ENCODE measurements around the gene HSPH1.

HSPH1 gene

DNA sequence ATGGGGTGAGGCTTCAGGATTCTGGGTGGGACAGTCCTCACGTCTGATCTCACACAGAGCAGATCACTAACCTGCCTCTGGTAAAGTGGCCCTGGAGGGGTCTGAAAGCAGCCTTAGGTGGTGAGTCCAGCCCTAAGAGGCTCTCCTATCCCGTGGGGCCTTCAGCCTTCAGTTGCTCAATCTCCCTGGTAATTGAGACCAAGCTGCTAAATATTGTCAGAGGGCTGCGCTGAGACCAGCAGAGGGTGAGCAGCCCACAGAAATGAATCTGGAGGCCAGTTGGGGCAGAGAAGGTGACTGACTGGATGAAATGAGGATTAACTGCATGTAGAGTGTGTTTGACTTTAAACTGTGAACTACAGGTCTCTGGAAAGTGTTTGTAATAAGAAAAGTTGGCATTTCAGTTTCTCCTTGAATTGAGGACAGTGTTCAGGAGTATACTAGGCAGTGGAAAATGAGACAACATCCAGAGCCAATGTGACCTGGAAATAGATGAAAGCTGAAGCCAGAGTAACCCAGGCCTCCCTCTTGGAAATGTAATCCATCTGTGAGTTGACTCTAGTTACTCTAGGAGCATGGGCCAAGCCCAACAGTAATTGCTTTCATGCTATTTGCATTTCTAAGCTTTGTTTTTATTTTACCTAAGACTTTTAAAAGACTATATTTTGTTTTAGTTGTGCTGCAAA lies 14.3 kb upstream of the HSPH1 start:
- no peak for DNase-seq

DNA sequence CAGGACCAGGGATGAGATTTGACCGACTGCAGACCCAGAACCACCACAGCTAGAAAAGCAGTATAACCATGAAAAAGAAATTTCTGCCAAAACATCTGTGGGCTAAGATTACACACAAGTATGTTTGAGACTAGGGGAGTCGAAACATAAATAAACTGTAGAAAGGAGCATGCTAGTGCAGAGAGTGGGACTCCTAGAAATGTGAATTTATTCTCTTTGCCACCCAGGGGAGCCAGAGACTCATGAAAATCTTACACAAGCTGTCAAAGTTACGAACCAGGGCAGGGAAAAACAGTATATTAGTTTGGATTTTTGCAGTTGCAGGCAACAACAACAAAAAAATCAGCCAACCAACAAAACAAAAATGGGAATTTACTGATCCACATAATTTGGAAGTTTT lies 12.3 kb upstream of the HSPH1 start:
- DNase-seq = no peak

DNA sequence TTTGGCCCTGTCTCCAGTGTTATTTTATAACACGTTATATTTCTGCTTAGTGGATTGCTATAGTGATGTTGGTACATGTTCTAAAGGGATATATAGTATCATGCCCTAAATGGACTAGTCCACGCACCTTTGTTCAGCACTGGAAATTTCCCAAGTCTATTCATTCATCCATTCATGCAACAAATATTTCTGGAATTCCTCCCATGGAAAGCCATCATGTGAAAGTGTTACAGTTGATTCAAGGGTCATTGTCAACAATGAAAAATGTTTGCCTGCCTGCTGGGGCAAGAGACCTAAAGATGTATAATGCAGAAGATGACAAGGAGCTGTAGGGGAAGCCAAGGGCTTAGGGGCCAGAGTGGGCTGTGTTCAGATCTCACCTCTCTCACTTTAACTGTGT lies 10.8 kb upstream of the HSPH1 start:
- DNase-seq = no peak

DNA sequence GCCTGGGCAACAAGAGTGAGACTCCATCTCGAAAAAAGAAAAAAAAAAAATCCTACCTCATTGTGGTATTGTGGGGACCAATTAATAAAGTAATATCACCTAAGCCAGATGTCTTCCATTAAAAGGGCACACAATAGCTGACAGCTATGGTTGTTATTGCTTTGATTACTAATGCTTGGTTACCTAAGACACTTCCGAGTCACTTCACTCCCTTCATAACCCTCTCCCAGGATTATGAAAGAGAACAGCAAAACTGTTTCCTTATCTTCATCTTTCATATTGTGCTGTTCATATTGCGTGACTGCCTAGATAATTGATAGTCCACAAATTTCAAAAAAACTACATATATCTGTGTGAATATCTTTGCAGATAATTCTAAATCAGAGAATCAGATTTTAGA lies 10.3 kb upstream of the HSPH1 start:
- no peak for DNase-seq

DNA sequence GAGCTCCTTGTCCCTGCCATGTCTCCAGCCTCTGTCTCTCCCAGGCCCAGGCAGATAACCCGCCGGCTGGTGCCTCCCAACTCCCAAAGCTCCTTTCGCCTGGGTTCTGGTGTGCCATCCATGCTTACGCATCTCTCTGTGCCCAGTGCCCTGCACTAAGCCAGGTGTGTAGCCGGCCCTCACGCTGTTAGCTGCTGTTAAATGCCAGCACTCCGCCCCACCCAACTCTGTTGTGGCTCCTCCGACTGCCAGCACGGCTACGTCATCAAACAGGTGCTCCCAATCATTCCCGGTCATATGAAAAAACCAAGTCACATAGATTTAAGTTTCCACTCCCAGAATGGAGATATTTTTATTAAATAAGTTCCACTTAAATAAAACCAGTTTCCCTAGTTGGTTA lies 7.0 kb upstream of the HSPH1 start:
- no peak for DNase-seq

DNA sequence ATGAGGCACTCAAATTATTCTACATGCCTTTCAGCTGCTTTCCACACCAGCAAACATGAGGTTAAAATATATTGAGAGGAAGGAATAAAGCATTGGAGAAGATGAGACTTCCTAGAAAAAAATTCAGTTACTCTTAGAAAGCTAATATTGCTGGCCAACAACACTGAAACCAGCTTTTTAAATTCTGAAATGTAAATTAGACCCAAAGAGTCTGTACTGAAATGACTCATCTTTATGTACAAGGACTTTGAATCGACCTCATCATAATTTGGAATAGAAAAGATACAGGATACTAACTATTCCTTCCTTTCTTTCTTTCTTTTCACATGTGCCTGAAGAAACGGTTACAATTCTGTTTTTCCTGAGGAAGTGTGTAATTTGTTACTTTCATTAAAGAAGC lies 6.5 kb upstream of the HSPH1 start:
- DNase-seq = no peak

DNA sequence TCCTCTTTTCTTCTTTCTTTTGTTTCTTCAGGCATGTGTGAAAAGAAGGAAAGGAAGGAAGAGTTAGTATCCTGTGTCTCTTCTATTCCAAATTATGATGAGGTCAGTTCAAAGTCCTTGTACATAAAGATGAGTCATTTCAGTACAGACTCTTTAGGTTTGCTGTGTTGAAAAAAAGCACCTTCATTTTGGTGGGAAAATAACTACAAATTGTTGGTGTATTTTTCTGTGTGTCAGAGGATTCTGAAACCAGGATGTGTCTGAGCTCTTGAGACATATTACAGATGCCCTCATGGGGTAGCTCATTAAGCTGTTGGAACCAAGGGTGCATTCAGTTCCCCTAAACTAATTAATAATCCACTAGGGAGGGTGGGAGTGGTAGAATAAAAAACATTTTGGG lies 5.8 kb upstream of the HSPH1 start:
- DNase-seq = no peak

DNA sequence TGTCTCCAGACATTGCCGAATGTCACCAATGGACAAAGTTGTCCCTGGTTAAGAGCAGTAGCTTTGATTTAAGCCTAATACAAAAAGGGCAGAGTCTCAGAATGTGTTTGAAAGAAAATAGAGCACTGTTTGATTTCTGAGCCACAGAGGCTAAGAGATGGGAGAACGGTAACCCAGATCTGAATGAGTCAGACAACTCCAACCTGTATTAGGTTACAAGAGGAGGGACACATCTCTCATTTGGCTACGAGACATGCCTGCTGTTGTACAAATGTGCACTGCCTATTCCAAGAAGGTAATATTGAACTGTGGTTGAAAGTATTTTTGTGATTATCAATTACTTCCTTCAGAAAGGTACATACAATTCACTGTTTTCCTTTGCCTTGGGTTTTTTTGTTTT lies 4.9 kb upstream of the HSPH1 start:
- DNase-seq = no peak

DNA sequence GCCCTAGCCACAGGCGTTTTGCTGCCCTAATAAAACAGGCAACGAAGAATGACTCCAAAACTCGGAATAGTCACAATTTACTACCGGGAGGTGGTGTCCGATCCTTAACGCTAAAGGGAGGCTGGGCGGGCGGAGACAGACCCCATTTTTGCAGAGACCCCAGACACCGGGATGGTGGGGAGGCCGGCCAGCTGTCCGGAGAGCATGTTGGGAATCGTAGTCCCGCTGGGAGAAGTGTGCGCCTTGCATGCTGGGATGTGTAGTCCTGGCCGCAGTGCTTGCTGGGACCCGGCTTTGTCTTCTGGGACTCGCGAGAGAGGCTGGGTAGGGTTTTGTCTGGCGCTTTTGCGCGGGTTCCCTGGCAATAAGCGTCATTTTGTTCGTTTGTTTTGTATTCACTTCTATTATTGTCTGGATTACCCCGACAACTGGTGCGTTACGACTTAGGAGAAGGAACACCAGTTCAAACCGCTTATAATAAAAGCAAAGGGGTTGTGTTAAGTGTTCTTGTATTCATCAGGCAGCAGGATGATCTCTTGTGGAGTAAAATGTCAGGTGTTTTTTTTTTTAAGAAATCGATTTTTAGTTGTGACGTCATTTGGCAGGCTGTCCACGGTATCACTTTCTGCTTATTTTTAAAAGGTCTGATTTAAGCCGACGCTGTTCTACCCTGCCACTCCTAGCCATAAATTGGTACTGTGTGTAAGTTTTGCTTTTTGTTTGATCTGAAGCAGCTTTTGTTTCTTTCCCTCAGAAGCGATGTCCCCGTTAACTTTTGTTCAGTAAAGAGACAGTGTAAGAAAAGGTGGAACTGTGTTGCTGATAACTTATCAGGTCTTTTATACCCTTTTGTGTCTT lies 676 bp upstream of the HSPH1 start:
- DNase-seq = peak; percentile 94

DNA sequence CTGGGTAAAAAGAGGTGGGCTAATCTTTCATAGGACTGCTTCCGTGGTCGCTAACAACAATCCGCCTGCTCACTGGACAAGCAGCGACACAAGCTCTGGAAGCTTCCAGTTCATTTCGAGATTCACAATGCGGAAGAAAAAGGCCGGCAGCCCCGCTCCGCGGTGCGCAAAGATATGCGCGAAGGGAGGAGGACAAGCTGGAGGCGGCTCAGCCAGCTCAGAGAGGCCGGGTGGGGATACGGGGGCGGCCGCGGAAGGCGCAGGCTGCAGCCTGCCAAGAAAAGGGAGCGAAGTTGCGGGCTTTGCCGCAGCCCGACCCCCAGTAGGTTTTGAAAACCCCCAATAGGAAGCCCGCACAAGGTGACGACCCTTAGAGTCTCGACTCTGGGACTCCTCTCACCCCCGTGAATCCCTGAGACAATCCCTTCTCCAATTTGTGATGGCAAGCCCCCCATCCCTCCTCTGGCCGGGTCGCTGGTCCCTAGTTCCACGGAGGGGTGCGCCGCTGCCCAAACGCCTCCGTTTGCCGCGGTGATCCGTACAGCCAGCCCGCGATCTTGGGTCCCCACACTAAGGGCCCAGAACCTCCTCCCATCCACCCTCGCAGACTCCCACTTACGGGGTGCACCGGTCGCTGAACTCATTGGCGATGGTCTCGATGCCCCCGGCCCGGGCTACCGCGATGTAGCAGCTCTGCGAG lies 697 bp downstream of the HSPH1 start:
- peak; percentile 42 for DNase-seq

DNA sequence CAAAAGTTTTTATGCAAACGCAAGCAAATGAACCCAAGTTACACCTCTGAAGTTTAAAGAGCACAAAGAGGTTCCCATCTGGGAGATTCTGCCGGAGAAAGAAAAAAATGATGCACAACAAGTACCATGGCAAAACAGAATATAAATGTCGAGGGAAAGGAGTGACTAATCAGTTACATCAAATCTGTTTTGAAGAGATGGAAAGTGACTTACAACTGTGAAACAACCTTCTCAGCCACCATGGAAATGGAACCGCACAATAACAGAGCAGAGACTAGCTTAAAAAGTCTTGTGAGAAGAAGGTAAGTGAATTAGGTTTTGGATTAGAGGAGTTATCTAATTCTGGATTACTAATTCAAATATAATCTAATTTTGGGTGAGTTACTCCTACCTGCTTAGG lies 2.4 kb downstream of the HSPH1 start:
- DNase-seq = no peak

DNA sequence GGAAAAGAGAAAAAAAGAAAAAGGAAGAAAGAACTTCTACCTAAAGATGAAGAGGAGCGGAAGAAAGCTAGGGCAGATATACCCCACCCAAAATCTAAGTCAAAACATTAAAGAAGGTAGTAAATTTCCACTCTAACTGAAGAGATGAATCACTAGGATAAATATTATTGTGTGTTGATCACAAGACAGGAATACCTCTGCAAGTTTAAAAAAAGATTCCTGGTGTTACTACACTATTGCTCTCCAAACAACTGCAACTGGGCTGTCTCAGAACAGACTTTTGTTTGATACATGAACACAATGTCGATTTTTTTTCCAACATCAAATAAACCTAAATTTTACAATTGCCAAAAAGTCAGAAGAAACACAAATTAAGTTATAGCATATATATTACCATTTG lies 6.8 kb downstream of the HSPH1 start:
- DNase-seq = no peak

DNA sequence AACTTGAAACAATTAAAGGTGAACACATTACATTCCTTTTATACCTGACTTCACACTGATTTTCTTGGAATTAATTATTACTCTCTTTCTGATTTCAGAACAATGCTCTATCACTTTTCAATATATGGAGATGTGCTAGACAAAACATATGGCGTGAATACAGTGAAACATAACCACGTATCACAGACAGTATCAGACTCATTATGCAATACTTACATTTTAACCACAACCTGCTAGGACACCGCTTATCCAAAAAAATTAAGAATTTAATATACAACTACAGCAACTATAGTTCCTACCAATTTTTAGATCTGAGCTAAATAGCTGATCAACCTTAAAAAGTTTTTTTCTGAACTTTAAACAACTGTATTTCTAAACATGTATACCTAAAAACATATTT lies 9.9 kb downstream of the HSPH1 start:
- DNase-seq = no peak

DNA sequence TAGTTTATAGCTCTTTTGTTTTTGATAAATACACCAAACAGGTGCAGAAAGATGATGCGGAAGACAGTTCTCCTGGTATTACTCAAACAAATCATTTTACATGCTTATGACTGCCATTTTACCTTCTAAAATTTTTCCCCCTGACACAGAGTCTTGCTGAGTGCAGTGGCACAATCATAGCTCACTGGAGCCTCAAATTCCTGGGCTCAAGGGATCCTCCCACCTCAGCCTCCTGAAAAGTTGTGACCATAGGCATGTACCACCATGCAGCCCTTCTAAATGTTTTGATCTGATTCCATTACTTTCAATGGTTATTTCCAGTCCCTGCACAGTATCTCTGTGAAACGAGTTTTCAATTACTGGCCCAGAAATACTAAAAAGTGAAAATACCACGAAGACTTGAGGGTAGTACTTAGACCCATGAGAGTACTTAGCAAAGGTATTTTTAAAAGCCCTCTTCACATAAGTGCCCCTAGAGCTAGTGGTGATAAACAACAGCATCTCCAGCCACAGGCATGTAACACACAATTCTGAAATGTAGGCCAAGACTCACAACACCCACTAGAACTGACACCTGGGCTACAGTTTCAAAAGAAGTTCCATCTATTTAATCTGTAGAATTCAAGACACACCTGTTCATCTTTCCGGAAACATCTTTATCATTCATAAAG lies 11.3 kb downstream of the HSPH1 start:
- no peak for DNase-seq

DNA sequence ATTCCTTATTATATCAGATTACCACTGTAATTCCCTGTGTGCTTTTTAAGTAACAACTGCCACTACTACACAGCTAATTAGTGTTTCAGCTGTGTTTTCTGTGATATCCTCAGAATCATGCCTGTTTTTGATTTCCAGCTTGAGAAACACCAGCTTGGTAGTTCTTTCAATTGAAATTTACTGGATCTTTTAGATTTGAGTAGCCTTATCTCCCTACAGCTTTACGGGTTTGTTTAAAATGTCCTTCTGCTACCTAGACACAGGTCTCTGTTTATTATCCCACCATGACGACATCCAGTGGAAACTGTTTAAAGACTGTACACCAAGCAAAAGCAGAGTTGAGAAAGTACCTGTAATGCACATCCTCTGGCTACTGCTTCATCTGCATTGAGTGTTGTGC lies 12.1 kb downstream of the HSPH1 start:
- no peak for DNase-seq

DNA sequence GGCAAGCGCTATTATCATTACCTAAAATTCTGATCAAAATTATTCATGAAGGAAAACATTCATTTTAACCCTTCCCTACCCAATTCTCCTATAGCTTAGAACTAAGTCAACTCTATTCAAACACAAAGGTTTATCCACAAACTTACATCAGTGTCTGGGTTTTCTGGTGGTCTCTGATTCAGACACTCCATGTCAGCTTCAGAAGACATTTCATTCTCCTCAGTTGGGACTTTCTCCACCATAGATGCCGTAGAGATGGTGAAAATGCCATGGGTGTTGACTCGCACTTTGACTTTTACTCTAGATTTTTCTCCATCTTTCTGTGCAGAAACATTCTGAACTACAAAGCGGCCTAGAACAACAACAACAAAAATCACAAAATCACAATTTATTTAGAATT lies 16.3 kb downstream of the HSPH1 start:
- no peak for DNase-seq

DNA sequence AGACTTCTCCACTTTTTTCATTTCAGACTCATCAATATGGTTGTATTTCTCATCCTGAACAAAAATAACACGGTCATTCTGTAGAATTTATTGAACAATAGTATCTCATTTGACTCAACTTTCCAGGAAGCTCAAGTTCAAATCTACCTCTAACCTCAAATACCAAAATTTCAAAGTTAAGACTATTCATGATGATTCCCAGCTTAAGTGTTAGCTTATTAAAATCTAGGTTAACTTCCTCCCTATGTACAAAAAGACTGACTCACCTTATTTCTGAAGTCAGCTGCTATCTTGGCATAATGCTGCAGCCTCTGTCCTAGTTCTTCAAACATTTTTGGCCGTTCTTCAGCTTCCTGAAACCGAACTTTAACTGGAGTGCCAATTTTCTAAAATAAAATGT lies 23.2 kb downstream of the HSPH1 start:
- no peak for DNase-seq

DNA sequence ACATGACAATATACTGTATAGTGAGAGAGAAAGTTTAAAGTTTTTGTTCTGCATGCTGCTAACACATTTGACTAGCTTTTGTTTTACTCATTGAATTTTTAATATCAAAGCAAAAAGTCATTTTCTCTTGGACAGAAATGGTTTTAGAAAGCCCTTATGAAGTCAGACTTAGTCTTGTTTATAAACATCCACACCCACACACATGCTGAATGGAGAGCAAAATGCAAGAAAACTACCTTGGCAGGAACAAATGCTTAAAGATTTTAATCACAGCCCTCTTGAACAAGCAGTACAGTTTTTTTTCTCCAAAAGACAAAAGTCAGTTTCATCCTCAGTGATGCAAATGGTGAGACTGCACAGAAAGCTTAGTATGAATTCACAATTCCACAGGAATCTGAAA lies 25.0 kb downstream of the HSPH1 start:
- no peak for DNase-seq

DNA sequence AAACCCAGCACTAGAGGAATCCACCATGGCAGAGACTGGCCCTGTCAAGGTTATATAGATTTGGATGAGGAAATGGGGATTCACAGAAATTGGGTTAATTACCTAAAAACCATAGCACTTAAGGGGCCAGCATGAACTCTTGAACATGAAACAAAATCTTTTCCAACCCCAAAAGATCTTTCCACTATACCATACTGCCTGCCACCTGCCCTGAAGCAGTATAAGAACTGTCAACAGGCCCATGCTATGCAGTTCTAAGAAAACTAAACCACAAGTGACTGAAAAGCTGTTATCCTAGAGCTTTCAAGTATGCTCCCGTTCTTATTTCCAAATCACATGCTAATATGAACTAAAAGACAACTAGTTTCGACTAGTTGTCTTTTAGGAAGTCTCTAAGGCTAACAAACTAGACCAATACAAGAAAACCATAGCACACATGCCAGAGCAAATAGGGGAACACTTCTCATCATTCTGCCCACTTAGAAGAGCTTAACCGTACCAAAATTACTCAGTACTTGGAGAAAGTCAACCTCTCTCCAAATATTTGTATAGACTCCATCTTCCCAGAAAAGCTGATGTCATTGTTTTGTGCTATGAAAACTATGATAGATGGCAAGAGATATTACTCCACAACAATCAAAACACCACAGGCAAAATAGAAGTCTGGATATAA lies 27.5 kb downstream of the HSPH1 start:
- no peak for DNase-seq

DNA sequence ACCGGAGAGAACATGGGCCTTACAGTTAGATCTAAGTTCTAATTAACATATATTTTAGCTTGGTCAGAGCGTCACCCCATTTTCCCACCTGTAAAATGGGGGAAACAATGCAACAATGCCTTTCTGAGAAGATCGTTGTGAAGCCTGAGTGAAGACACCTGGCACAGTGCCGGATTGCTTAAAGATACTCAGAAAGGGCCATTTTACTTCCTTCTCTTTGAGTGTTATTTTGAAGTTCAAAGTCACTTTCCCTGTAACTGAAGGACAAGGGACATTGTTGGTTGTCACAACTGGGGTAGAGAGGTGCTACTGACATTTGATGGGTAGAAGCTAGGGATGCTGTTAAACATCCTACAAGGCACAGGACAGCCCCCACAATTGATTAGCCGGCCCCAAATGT lies 28.1 kb downstream of the HSPH1 start:
- no peak for DNase-seq

DNA sequence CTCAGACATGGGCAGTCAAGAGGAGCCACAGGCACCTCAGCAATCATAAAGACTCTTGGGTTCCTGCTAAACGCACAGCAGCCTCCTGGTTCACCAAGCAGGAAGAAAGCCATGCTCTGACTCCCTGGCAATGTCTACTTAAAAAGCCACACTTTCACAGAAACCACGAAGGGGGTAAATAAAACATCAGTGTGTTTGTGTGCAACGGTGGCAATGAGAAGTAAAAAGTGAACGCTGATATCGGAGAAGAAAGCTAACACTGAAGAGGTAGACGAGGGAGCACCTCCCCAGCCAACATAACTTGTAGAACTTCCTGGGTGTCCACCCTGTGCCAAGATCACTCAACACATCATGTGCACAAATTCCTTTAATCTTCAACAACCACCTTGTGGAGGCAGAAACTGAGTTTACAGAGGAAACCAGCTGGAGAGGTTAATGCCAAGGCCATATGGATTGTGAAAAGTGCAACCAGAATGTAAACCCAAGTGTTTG lies 30.2 kb downstream of the HSPH1 start:
- DNase-seq = no peak

DNA sequence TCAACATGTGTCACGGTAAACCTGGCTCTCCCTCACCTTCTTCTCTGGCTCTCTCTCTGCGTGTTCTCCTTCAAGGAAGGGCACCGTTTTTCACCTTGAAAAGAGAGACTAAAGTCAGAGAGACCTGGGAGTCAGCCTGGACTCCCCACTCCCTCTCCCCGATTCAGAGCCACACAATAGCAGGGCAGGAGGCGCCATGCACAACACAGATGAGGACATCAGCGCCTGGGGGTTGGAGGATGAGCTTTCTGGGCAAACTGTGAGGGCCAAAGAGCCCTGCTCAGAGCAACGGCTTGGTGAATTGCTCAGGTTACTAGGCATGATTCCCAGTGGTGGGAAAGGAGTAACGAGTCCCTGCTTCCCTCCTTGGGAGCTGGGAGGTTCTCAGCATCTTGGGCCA lies 32.3 kb downstream of the HSPH1 start:
- no peak for DNase-seq

DNA sequence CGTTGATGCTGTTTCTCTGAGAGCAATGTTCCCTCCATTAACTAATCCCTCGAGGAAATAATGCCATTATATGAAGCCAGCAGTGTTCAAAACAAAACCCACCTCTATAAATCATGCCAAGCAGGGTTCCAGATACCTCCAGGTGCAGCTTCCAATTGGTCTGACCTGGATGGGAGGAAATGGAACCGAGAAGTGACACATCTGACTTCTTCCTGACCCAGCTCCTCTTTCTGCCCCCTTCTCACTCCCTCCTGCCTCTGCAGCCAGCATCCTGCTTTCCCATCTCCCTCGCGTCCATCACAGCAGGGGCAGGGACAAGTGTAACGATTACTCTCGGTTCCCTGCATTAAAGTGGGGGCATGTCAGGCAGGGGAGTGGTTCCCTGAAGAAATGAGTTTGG lies 37.5 kb downstream of the HSPH1 start:
- DNase-seq = no peak

Measured in effector CD4-positive, alpha-beta T cell (primary cell).